ENCODE measurements around the gene MMP14.

GRCh38 chr14:22886500-22887259, 50.3 kb downstream of the MMP14 start:
- TF ChIP-seq CTCF (IDR thresholded peaks at IDR 0.05) (no peak), POLR2A (IDR thresholded peaks at IDR 0.05) (peak in 1 of 2 donors; percentile 17)

All from heart left ventricle (tissue), 13 donors.